ENCODE results near the gene NDUFA6. TPM values are rescaled to one million over a fixed set of nuclear protein-coding genes. Genes with fewer than 3 reads are reported as not detected.

NDUFA6 gene
- total RNA-seq, 2 experiments from 2014 or later: 85.9 to 89.8 TPM

GRCh38 chr22:42101199-42101598, 10.6 kb upstream of the NDUFA6 start:
- no peaks in the 10 kb centered on the region for H3K27me3 Mint-ChIP-seq
- peaks cover 26% of the 10 kb centered on the region for H3K36me3 Mint-ChIP-seq (ENCODE audit: low read depth)
- H3K4me3 Mint-ChIP-seq: no peak overlapping the region
- ChIA-PET CTCF (interaction anchor here (1.7 to 3.5 kb wide), 2 partner anchors 9 to 10 kb away, joined by 4 to 16 read pairs; partner anchors contain the start of gene NDUFA6), POLR2A (no interaction called here)
- H3K4me1 Mint-ChIP-seq: peaks cover 1% of the 10 kb centered on the region
- H3K27ac Mint-ChIP-seq: no peak overlapping the region
- no peak for DNase-seq
- peaks cover 28% of the 10 kb centered on the region for H3K9me3 Mint-ChIP-seq

DNA sequence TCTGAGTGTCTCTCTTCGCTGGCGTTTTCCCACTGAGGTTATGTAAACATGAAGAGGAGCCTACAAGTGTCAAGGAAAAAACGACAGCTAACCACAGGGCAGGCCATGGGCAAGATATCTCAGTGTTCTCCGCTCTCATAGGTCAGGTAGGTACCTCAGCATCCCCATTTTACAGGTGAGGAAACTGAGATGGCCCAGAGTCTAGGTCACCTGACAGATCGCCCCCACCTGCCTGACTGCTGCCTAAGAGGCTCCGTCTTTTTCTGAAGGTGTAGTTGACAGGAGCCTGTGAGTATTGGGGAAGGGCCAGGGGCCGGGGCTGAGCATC, 847 bp upstream of the NDUFA6 start:
- H3K4me1 Mint-ChIP-seq: peaks cover 29% of the 10 kb centered on the region

GRCh38 chr22:42086051-42086450, 4.5 kb downstream of the NDUFA6 start:
- no peak overlapping the region for H3K4me3 Mint-ChIP-seq
- POLR2A ChIA-PET: no interaction called here
- no peak for DNase-seq
- no peak overlapping the region for H3K27ac Mint-ChIP-seq
- CTCF ChIA-PET: interaction anchor here (0.5 kb wide), 1 partner anchor 359 kb away, joined by 3 read pairs; no protein-coding TSS in a partner anchor
- H3K9me3 Mint-ChIP-seq: peaks cover 7% of the 10 kb centered on the region
- no peaks in the 10 kb centered on the region for H3K27me3 Mint-ChIP-seq
- H3K4me1 Mint-ChIP-seq: peaks cover 33% of the 10 kb centered on the region
- peaks cover 64% of the 10 kb centered on the region for H3K36me3 Mint-ChIP-seq (ENCODE audit: low read depth)

More for the DNA sequence above, 847 bp upstream of the NDUFA6 start:
- Mint-ChIP-seq H3K27me3 (no peaks in the 10 kb centered on the region), H3K9me3 (peaks cover 7% of the 10 kb centered on the region), H3K36me3 (ENCODE audit: low read depth) (peaks cover 28% of the 10 kb centered on the region), H3K27ac (peak overlapping the region; percentile 99), H3K4me3 (peak overlapping the region; percentile 98)
- ChIA-PET CTCF (interaction anchor here (0.6 to 4.0 kb wide), 38 partner anchors 9 to 360 kb away, joined by 3 to 50 read pairs (median 4); partner anchors contain the start of genes NAGA, NFAM1, SMDT1 and SMIM45), POLR2A (interaction anchor here (0.6 to 1.3 kb wide), 2 partner anchors 21 to 259 kb away, joined by 3 to 5 read pairs; partner anchors contain the start of gene NAGA)
- DNase-seq: no peak

DNA sequence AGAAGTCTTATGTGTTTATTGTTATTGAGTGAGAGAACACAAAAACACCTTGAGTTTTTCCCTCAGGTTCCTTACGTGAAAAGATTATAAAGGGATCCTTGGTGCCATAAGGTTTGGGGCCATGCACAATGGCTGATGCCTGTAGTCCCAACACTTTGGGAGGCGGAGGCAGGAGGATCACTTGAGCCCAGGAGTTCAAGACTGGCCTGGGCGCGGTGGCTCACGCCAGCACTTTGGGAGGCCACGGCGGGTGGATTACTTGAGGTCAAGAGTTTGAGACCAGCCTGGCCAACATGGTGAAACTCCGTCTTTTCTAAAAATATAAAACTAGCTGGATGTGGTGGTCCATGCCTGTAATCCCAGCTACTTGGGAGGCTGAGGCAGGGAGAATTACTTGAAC, 5.7 kb downstream of the NDUFA6 start:
- Mint-ChIP-seq H3K27ac (no peak overlapping the region), H3K27me3 (no peaks in the 10 kb centered on the region), H3K36me3 (ENCODE audit: low read depth) (peaks cover 58% of the 10 kb centered on the region), H3K4me3 (no peak overlapping the region), H3K9me3 (peaks cover 7% of the 10 kb centered on the region), H3K4me1 (peaks cover 35% of the 10 kb centered on the region)
- no peak for DNase-seq
- ChIA-PET CTCF (interaction anchor here (0.7 to 0.9 kb wide), 2 partner anchors 9 to 10 kb away, joined by 3 read pairs; no protein-coding TSS in a partner anchor), POLR2A (no interaction called here)

GRCh38 chr22:42083119-42083518, 7.5 kb downstream of the NDUFA6 start:
- Mint-ChIP-seq H3K27ac (peak overlapping the region; percentile 25), H3K27me3 (no peaks in the 10 kb centered on the region), H3K4me3 (no peak overlapping the region), H3K4me1 (peaks cover 32% of the 10 kb centered on the region), H3K9me3 (no peaks in the 10 kb centered on the region), H3K36me3 (ENCODE audit: low read depth) (peaks cover 46% of the 10 kb centered on the region)
- ChIA-PET CTCF (interaction anchor here (0.6 to 6.2 kb wide), 2 partner anchors 7 to 36 kb away, joined by 3 to 50 read pairs; partner anchors contain the start of gene NDUFA6), POLR2A (no interaction called here)
- no peak for DNase-seq

DNA sequence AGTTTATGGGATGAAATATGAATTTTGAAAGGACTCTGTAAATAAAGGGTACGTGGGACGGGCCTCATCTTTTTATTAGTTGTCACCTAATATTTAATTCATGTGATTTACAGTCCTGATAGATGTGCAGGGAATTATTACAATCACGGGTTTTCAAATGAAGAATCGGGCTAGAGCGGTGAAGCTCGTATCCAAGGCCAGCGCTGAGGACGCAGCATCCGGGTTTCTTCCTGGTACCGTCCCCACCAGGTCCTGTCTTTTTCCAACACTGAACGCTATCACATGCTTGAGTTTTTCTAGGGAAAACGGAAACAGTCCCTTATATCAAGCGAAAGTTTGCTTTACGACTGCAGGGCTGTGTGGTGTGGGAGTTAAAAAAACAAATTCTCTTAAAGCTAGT, 10.3 kb downstream of the NDUFA6 start:
- peak; percentile 25 for DNase-seq
- ChIA-PET CTCF (interaction anchor here (1.1 to 6.2 kb wide), 3 partner anchors 10 to 37 kb away, joined by 3 to 50 read pairs (median 10); partner anchors contain the start of genes NAGA and NDUFA6), POLR2A (interaction anchor here (1.1 to 1.2 kb wide), 2 partner anchors 9 to 358 kb away, joined by 3 to 4 read pairs; no protein-coding TSS in a partner anchor)
- no peaks in the 10 kb centered on the region for H3K9me3 Mint-ChIP-seq
- H3K27me3 Mint-ChIP-seq: no peaks in the 10 kb centered on the region
- peak overlapping the region; percentile 96 for H3K4me3 Mint-ChIP-seq
- H3K36me3 Mint-ChIP-seq (ENCODE audit: low read depth): peaks cover 27% of the 10 kb centered on the region
- H3K27ac Mint-ChIP-seq: peak overlapping the region; percentile 96
- peaks cover 31% of the 10 kb centered on the region for H3K4me1 Mint-ChIP-seq

- ChIA-PET POLR2A (interaction anchor here (0.6 to 1.2 kb wide), 5 partner anchors 9 to 535 kb away, joined by 3 to 4 read pairs (median 3); partner anchors contain the start of genes NDUFA6 and POLDIP3), CTCF (interaction anchor here (1.1 to 6.2 kb wide), 4 partner anchors 10 to 46 kb away, joined by 3 to 50 read pairs (median 8); partner anchors contain the start of genes NAGA and NDUFA6)
- Mint-ChIP-seq H3K4me3 (peak within 1 kb of the TSS; percentile 96), H3K4me1 (peaks cover 37% of the 10 kb centered on the region), H3K36me3 (ENCODE audit: low read depth) (peaks cover 27% of the 10 kb centered on the region), H3K9me3 (no peaks in the 10 kb centered on the region), H3K27ac (peak within 1 kb of the TSS; percentile 96), H3K27me3 (no peaks in the 10 kb centered on the region)
- peak; percentile 99 for DNase-seq
Measured at GRCh38 chr22:42079319-42080251, 11.0 kb downstream of the NDUFA6 start, which contains the start of gene SMDT1. SMDT1 (plus strand) TSS chr22:42079700; CDS start chr22:42079769, 69 bp downstream.

DNA sequence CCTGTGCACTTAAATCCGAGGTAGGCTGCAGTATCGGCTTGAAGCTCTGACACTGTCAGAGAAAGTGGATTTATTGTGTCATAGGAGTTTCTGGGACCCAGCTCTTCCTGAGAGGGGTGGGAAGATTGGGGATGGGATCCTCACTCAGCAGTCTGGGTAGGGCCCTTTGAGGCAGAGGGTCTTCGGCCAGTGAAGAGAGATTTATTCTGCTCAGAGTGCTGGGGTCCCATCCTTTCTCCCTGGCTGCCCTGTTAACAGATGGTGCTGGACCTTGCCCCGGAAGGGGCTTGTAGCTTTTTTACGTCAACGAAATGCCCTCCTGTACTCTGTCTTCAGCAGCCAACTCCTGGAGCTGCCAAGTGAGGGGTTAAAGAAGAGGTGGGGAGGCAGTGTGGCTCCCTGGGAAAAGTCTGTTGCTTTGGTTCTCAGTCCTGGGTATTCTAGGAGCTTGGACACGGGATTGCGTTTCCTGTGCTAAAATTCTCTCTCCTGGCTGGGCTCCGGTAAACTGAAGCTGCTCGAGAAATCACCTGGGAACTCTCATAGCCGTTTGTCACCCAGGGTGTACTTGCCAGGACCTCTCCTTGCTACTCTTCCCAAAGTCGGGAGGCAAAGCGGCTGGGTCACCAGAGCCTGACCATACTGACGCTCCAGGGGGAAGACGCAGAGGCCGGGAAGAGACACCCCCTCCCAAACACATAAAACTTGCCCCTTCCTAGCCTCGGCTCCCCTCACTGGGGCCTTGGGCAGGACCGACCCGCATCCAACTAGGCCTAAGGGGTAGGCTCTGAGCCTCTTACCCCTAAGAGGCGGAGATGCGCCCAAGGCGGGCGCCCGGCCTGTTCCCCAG, 11.9 kb downstream of the NDUFA6 start:
- no peaks in the 10 kb centered on the region for H3K9me3 Mint-ChIP-seq
- ChIA-PET POLR2A (interaction anchor here (0.6 to 1.0 kb wide), 2 partner anchors 12 to 536 kb away, joined by 3 read pairs; partner anchors contain the start of genes NDUFA6 and POLDIP3), CTCF (interaction anchor here (0.7 to 6.2 kb wide), 4 partner anchors 9 to 164 kb away, joined by 3 to 50 read pairs (median 8); partner anchors contain the start of genes NAGA and NDUFA6)
- peaks cover 21% of the 10 kb centered on the region for H3K36me3 Mint-ChIP-seq (ENCODE audit: low read depth)
- H3K27me3 Mint-ChIP-seq: no peaks in the 10 kb centered on the region
- DNase-seq: no peak
- H3K4me3 Mint-ChIP-seq: peak overlapping the region; percentile 96
- H3K4me1 Mint-ChIP-seq: peaks cover 37% of the 10 kb centered on the region
- peak overlapping the region; percentile 96 for H3K27ac Mint-ChIP-seq

DNA sequence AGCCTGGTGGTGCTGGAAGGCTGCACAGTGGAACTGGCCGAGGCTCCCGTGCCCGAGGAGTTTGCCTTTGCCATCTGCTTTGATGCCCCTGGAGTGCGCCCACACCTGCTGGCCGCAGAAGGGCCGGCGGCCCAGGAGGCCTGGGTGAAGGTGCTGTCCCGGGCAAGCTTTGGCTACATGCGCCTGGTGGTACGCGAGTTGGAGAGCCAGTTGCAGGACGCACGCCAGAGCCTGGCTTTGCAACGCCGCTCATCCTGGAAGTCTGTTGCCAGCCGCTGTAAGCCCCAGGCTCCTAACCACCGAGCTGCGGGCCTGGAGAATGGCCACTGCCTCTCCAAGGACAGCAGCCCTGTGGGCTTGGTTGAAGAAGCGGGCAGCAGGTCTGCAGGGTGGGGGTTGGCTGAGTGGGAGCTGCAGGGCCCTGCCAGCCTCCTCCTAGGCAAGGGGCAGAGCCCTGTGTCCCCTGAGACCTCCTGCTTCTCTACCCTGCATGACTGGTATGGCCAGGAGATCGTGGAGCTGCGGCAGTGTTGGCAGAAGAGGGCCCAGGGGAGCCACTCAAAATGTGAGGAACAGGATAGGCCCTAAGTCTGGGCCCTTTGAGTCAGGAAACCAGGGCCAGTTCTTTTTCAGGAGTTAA, 13.0 kb downstream of the NDUFA6 start:
- DNase-seq: no peak

DNA sequence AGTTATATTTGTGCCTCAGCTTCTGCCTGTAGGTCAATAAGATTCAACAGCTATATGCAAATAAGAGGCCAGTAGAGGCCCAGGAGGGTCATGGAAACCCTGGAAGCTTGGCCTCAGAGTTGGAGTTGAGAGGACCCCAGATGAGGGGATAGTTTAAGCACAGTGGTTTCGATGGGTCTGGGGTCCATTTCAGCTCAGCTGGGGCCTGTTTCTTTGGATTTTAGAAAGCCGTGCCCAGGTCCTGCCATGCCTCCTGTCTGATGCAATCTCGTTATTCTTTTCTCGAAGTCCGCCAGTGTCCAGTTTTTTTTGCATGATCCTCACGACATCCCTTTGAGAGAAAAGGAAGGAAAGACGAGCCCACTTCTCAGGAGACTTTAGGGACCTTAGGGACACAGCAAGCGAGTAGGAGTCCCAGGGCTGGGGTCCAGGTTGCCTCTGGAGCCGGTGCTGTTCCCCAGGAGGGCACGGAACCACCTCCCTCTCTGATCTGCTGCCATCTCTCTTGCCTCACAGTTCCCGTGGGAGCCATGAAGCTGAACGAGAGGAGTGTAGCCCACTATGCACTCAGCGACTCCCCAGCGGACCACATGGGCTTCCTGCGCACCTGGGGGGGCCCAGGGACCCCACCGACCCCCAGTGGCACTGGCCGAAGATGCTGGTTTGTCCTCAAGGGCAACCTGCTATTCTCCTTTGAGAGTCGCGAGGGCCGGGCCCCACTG, 13.6 kb downstream of the NDUFA6 start:
- CTCF ChIA-PET: interaction anchor here (2.5 to 6.2 kb wide), 2 partner anchors 13 kb away, joined by 19 to 50 read pairs; partner anchors contain the start of gene NDUFA6

More for the DNA sequence above, 13.0 kb downstream of the NDUFA6 start:
- ChIA-PET CTCF (interaction anchor here (2.6 to 6.2 kb wide), 2 partner anchors 8 to 13 kb away, joined by 10 to 50 read pairs; partner anchors contain the start of genes NAGA and NDUFA6), POLR2A (no interaction called here)
- Mint-ChIP-seq H3K27me3 (no peaks in the 10 kb centered on the region), H3K27ac (peak overlapping the region; percentile 96), H3K36me3 (ENCODE audit: low read depth) (peaks cover 13% of the 10 kb centered on the region), H3K4me1 (peaks cover 42% of the 10 kb centered on the region), H3K4me3 (no peak overlapping the region), H3K9me3 (no peaks in the 10 kb centered on the region)

More for the DNA sequence above, 13.6 kb downstream of the NDUFA6 start:
- Mint-ChIP-seq H3K27me3 (no peaks in the 10 kb centered on the region), H3K4me1 (peaks cover 40% of the 10 kb centered on the region), H3K27ac (no peak overlapping the region), H3K4me3 (no peak overlapping the region), H3K9me3 (no peaks in the 10 kb centered on the region), H3K36me3 (ENCODE audit: low read depth) (peaks cover 7% of the 10 kb centered on the region)
- DNase-seq: no peak
- POLR2A ChIA-PET: no interaction called here
